Gastrocnemius medialis (tissue), 4 donors: ENCODE results near the gene MACROD2. TPM values are rescaled to one million over a fixed set of nuclear protein-coding genes. Genes with fewer than 3 reads are reported as not detected.

Experiments
- ATAC-seq, 2 donors: fragments of 150-250 bp; one replicate each; pipeline ENCODE4 v1.9.1; 2016
- DNase-seq, 2 donors: peaks; one replicate each; pipeline ENCODE4 v3.0.0-alpha.2; 2019
- H3K27ac ChIP-seq, 4 donors: fragments of 200-600 bp; sonication (generic); 1 replicate in 1 of 4; 2 replicates in 3 of 4; pipeline ENCODE4 v1.5.1; 2016 to 2018; ENCODE audit warnings: mild to moderate bottlenecking in 2 of 4, moderate library complexity in 1 of 4
- H3K27me3 ChIP-seq, 3 donors: fragments of 200-600 bp; sonication (generic) in 2 of 3; 1 replicate in 1 of 3; 2 replicates in 2 of 3; pipeline versions ENCODE4 v1.5.1 to v1.6.0; 2016 to 2019; ENCODE audit warnings: mild to moderate bottlenecking in 1 of 3, moderate library complexity in 1 of 3
- H3K36me3 ChIP-seq, 2 donors: fragments of 200-600 bp; sonication (generic) in 1 of 2; one replicate each; pipeline ENCODE4 v1.5.1; 2017 to 2018
- H3K4me1 ChIP-seq, 2 donors: fragments of 200-600 bp; sonication (generic) in 1 of 2; one replicate each; pipeline ENCODE4 v1.5.1; 2016 to 2017; ENCODE audit warnings: mild to moderate bottlenecking in 2 of 2
- H3K4me3 ChIP-seq, 4 donors: fragments of 200-600 bp; sonication (generic) in 3 of 4; 1 replicate in 1 of 4; 2 replicates in 3 of 4; pipeline ENCODE4 v1.5.1; 2016 to 2019; ENCODE audit warnings: mild to moderate bottlenecking in 2 of 4
- H3K9me3 ChIP-seq, 3 donors: fragments of 200-600 bp; sonication (generic) in 2 of 3; 1 replicate in 1 of 3; 2 replicates in 2 of 3; pipeline ENCODE4 v1.5.1; 2016 to 2019
- POLR2A ChIP-seq, 2 donors: fragments of 450-650 bp; IDR thresholded peaks; one replicate each; pipeline ENCODE4 v1.6.1; 2017; ENCODE audit warnings: antibody characterized with exemption in 2 of 2, mild to moderate bottlenecking in 2 of 2, moderate library complexity in 2 of 2
- in situ Hi-C, 4 donors: fragments of 200-750 bp; cut with MboI; loops; one replicate each; pipeline versions ENCODE4 v1.15.0 to v1.8.0; 2017; ENCODE audit warnings: low sequenced_read_pairs in 4 of 4
- intact Hi-C: fragments of 100-400 bp; cut with DNase I; formaldehyde crosslinking; loops from one replicate; pipeline ENCODE4 v1.15.1; 2023; ENCODE audit warnings: low total_unique reads
- total RNA-seq, 4 donors: library from RNA; depleted of rRNA; stranded (reverse); fragments of >200 nt; gene quantifications; one replicate each; pipeline versions ENCODE4 v1.1.0 to v1.2.3, GENCODE V29; 2016
- TF ChIP-seq, protein P1 (sequence below), 5 experiments: fragments of 450-650 bp in 3 of 5; fragments of 200-600 bp in 2 of 5; sonication (generic) in 2 of 5; IDR thresholded peaks in 4 of 5; conservative IDR thresholded peaks in 1 of 5; 1 replicate in 4 of 5; 2 replicates in 1 of 5; pipeline ENCODE4 v1.5.1; 2016 to 2019; ENCODE audit warnings: antibody characterized with exemption in 5 of 5, mild to moderate bottlenecking in 3 of 5, moderate library complexity in 3 of 5

Gene MACROD2
- total RNA-seq, 4 donors from 2014 or later: 1.8 to 10.2 (median 3.6) TPM

DNA sequence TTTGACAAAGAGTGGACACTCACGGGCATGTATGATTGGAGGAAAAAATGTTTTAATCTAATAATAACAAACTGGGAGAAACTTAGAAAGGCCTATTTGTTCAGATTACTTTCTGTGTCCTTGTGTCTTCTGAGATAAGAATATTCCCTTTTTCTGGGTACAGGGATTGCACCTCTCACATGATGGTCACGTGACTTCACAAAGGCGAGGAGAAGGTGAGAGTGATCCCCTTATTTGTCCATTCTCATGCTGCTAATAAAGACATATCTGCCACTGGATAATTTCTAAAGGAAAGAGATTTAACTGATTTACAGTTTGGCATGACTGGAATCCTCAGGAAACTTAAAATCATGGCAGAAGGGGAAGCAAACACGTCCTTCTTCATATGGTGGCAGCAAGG lies 1331.8 kb downstream of the MACROD2 start:
- intact Hi-C loops: no loop called here
- Histone ChIP-seq H3K4me3 (no peak overlapping the region), H3K27ac (no peak overlapping the region), H3K36me3 (no peaks in the 10 kb centered on the region), H3K9me3 (no peaks in the 10 kb centered on the region), H3K4me1 (no peaks in the 10 kb centered on the region), H3K27me3 (no peaks in the 10 kb centered on the region)
- no peak for TF ChIP-seq POLR2A (IDR thresholded peaks at IDR 0.05)
- TF ChIP-seq, protein P1, sequence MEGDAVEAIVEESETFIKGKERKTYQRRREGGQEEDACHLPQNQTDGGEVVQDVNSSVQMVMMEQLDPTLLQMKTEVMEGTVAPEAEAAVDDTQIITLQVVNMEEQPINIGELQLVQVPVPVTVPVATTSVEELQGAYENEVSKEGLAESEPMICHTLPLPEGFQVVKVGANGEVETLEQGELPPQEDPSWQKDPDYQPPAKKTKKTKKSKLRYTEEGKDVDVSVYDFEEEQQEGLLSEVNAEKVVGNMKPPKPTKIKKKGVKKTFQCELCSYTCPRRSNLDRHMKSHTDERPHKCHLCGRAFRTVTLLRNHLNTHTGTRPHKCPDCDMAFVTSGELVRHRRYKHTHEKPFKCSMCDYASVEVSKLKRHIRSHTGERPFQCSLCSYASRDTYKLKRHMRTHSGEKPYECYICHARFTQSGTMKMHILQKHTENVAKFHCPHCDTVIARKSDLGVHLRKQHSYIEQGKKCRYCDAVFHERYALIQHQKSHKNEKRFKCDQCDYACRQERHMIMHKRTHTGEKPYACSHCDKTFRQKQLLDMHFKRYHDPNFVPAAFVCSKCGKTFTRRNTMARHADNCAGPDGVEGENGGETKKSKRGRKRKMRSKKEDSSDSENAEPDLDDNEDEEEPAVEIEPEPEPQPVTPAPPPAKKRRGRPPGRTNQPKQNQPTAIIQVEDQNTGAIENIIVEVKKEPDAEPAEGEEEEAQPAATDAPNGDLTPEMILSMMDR (IDR thresholded peaks at IDR 0.05 in 4 of 5, conservative IDR thresholded peaks at IDR 0.05 in 1 of 5): no peak
- DNase-seq: no peak
- no peak for ATAC-seq
- in situ Hi-C loops: no loop called here

- ATAC-seq (no peak), DNase-seq (no peak)
- Histone ChIP-seq H3K27ac (no peak overlapping the region), H3K4me3 (no peak overlapping the region), H3K36me3 (no peaks in the 10 kb centered on the region), H3K27me3 (no peaks in the 10 kb centered on the region), H3K4me1 (no peaks in the 10 kb centered on the region), H3K9me3 (no peaks in the 10 kb centered on the region)
- no peak for TF ChIP-seq POLR2A (IDR thresholded peaks at IDR 0.05)
- TF ChIP-seq, protein P1 (IDR thresholded peaks at IDR 0.05 in 4 of 5, conservative IDR thresholded peaks at IDR 0.05 in 1 of 5): no peak
- intact Hi-C loops: no loop called here
- in situ Hi-C loops: no loop called here
Observed at GRCh38 chr20:15328084-15328483, 1332.8 kb downstream of the MACROD2 start.

DNA sequence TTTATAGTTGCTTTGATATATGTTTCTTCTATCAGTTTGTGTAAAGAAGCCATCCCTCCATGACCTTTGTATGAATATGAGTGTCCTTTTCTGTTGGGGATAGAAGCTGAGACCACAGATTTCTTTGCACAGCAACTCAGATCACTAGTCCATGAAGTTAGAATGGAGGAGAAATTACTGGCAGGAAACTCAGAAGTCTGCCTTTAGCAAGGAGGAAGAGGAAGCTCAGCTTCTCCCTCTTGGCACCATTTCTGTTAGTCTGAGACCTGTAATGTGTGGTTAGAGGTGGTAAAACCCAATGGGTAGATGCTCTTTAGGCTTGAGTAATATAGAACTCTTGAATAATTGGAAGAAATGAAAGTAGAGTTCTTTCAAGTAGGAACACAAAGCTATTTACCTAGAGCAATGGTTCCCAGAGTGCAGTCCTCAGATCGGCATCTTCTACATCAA lies 1337.4 kb downstream of the MACROD2 start:
- no peak for ATAC-seq
- intact Hi-C loops: no loop called here
- no peaks in the 10 kb centered on the region for H3K9me3 ChIP-seq
- no peaks in the 10 kb centered on the region for H3K36me3 ChIP-seq
- no peak for TF ChIP-seq POLR2A (IDR thresholded peaks at IDR 0.05)
- TF ChIP-seq, protein P1 (IDR thresholded peaks at IDR 0.05 in 4 of 5, conservative IDR thresholded peaks at IDR 0.05 in 1 of 5): no peak
- no peaks in the 10 kb centered on the region for H3K27me3 ChIP-seq
- in situ Hi-C loops: no loop called here
- no peak for DNase-seq
- no peak overlapping the region for H3K27ac ChIP-seq
- H3K4me3 ChIP-seq: no peak overlapping the region
- no peaks in the 10 kb centered on the region for H3K4me1 ChIP-seq

DNA sequence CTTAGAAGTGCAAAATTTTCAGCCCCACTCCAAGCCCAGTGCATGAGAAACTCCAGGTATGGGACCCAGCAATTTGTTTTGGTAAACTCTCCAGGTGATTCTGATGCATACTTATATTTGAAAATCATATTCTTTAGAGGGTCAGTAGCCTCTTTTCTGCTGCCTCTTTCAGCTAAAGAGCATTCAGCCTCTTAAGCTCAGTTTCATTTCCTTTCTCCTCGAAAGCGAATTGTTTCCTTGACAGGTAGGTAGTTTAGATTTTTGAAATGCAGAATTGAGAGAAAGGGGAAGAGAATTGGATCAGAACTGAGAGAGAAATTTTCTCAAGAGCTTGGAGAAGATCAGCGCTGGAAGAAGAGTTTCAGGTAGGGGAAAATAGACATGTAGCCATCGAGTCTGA lies 1337.9 kb downstream of the MACROD2 start:
- Histone ChIP-seq H3K27ac (no peak overlapping the region), H3K4me3 (no peak overlapping the region), H3K9me3 (no peaks in the 10 kb centered on the region), H3K27me3 (no peaks in the 10 kb centered on the region), H3K36me3 (no peaks in the 10 kb centered on the region), H3K4me1 (no peaks in the 10 kb centered on the region)
- TF ChIP-seq, protein P1 (IDR thresholded peaks at IDR 0.05 in 4 of 5, conservative IDR thresholded peaks at IDR 0.05 in 1 of 5): no peak
- TF ChIP-seq POLR2A (IDR thresholded peaks at IDR 0.05): no peak
- intact Hi-C loops: no loop called here
- in situ Hi-C loops: no loop called here
- ATAC-seq (no peak), DNase-seq (no peak)

DNA sequence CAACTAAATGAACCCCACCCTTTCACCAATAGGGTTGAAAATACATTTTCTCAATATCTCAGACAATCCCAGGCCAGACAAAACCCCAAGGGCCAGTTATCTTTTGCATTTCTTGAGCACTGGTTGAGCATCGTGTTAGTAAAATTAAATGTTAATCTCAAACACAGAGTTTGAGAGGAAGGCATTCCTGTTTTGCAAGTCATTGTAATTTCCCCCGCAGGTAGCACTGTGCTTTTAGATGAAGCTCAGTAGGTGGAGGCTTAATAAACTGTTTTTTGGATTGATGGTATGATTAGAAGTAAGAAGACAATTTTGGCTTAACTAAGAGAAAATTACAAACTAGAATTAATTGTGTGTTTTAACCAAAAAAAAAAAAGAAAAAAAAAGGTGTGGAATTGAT lies 1340.7 kb downstream of the MACROD2 start:
- TF ChIP-seq, protein P1 (IDR thresholded peaks at IDR 0.05 in 4 of 5, conservative IDR thresholded peaks at IDR 0.05 in 1 of 5): no peak
- TF ChIP-seq POLR2A (IDR thresholded peaks at IDR 0.05): no peak
- intact Hi-C loops (no loop called here), in situ Hi-C loops (no loop called here)
- Histone ChIP-seq H3K36me3 (no peaks in the 10 kb centered on the region), H3K9me3 (no peaks in the 10 kb centered on the region), H3K27me3 (no peaks in the 10 kb centered on the region), H3K4me3 (no peak overlapping the region), H3K27ac (no peak overlapping the region), H3K4me1 (no peaks in the 10 kb centered on the region)
- DNase-seq (no peak), ATAC-seq (no peak)
